ENCODE measurements around the gene ATOSA.

The ATOSA gene, protein sequence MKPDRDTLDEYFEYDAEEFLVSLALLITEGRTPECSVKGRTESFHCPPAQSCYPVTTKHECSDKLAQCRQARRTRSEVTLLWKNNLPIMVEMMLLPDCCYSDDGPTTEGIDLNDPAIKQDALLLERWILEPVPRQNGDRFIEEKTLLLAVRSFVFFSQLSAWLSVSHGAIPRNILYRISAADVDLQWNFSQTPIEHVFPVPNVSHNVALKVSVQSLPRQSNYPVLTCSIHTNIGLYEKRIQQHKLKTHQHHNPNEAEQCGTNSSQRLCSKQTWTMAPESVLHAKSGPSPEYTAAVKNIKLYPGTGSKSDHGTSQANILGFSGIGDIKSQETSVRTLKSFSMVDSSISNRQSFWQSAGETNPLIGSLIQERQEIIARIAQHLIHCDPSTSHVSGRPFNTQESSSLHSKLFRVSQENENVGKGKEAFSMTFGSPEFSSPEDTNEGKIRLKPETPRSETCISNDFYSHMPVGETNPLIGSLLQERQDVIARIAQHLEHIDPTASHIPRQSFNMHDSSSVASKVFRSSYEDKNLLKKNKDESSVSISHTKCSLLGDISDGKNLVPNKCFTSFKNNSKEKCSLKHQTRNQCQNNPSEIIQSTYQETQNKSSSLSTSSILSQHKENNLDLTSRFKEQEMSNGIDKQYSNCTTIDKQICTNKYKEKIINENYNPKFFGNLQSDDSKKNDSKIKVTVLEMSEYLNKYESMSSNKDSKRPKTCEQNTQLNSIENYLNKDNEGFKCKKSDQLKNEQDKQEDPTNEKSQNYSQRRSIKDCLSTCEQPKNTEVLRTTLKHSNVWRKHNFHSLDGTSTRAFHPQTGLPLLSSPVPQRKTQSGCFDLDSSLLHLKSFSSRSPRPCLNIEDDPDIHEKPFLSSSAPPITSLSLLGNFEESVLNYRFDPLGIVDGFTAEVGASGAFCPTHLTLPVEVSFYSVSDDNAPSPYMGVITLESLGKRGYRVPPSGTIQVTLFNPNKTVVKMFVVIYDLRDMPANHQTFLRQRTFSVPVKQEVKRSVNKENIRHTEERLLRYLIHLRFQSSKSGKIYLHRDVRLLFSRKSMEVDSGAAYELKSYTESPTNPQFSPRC

DNA sequence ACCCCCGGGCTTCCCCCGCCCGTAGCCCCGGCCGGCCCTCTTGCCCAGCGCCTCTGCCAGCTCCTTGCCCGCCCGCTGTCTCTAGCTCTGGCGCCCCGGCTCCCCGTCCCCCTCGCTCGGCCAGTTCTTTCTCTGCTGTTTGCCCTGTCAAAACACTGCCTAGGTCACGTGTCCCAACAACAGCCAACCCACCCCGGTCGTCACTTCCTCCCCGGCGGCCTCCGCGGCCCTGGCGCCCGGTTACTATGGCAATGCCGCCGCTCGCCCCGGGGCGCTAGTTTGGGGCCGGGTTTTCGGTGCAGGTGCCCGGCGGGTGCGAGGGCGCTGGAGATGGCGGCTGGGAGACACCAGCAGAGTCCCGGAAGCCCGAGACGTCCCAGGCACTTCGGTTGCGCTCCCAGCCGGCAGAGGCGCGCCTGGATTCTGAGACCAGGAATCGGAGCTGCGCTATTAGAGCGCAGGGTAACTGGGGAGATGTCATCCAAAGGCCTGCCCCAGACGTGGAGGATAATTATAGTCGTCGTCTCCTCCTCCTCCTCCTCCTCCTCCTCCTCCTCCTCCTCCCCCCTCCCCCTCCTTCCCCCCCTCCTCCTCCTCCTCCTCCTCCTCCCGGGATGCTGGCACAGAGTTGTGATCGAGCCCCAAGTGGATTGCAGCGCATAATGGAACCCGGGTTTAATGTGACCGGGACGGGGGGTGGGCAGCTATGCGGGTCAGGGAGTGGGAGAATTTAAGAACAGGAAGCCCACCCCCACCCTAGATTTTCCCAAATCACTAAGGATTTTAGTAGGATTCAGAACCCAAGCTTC lies at the start of gene ATOSA:
Gene ATOSA (minus strand): TSS at position 157 of the 809 bp plus-strand sequence. CDS start 1,367 bp downstream, outside the sequence.
- peak; percentile 88 for DNase-seq

DNA sequence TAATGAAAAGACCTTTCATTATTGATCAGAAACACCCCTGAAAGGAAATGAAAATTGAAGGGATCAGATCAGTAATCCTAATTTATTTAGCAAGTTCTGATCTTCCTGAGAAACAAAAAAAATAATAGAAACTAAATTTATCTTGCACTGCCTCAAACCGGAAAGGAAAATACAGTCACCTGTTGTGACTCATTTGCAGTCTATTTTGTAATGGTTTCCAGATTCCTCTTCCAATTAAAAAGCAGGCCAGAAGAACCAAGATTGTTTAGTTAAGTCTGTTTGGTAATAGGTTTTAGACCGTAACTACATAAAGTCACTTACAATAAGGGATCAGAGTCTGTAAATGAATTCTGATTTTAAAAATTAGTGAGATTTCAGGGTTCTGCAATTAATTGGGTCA lies 49.7 kb upstream of the ATOSA start:
- DNase-seq, result no peak

DNA sequence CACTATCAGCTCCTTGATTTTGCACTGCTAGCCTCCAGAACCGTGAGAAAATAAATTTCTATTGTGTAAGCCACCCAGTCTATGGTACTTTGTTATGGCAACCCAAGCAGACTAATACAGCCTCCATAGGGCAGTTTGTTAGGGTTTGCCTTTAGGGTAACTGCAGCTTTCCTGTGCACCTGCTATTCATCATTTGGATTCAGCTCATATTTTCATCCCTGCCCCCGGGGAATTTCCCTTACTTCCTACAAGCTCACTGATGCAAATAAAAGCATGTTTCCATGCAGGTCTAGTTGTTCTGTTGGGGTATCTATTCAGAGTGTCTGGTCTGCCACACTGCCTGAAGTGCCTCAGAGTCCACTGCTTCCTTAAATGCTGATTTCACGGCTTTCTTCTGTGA lies 48.6 kb upstream of the ATOSA start:
- no peak for DNase-seq

DNA sequence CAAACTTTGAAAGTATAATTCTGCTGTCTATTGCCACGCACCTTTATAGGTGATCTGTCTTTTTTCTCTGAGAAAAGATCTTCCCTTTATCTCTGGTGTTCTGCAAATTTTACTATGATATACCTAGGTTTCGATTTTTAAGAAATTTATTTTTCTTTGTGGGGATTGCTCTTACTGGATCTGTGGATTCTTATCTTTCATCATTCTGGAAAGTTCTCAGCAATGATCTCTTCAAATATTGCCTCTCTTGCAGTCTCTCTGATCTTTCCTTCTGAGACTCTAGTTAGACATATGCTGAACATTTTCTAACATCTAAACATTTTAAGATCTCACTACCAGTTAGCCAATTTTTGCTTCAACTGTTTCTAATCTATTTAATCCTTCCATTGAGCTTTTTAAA lies 47.0 kb upstream of the ATOSA start:
- no peak for DNase-seq

DNA sequence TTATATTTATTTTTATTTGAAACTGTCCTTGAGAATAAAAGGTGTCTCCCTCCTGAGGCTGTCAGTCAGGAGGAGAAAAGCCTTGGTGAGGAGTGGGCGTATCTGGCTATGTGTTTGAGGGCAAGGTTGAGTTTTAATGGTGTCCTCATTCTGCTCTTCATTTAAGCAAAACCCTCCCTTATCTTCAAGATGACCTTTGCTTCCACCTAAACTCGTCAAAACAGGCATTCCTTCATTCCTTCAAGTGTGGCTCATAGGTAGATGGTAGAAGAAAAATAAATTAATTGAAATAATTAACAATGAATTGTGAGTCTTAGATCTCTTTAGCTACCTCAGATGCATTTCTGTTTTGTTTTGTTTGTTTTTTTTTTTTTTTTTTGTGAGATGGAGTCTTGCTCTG lies 39.4 kb upstream of the ATOSA start:
- no peak for DNase-seq

DNA sequence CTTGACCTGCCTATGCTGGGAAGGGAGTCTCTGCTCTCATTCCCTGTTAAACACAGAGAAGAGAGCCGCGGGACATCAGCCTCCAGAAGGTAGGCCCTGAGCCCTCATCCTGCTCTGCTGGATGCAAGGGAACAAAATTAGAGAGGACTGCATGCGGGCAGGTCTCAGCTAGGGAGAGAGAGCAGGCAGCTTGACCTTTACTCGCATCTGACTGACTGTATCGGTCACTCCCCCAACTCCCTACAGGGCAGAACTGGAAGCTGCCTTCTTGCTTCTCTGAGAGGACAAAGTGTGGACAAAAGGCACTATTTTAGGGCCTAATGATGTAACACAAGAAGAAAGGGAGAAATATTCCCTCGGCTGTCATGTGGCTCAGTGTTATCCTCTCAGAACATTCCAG lies 38.7 kb upstream of the ATOSA start:
- no peak for DNase-seq

DNA sequence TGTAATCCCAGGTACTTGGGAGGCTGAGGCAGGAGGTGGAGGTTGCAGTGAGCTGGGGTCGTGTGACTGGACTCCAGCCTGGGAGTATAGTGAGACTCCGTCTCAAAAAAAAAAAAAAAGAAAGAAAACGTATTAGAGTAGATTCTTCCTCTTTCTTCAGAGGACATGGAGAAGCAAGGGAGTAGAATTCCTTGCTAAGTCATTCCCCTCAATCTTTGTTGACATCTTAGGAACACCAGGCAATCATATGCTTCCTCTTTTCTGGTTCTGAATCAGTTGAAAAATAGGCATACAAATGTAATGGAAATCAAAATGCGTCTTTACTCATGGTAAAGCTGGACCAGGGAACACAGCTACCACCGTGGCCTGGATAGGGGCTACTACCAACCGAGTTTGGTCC lies 38.3 kb upstream of the ATOSA start:
- DNase-seq, result peak; percentile 16

DNA sequence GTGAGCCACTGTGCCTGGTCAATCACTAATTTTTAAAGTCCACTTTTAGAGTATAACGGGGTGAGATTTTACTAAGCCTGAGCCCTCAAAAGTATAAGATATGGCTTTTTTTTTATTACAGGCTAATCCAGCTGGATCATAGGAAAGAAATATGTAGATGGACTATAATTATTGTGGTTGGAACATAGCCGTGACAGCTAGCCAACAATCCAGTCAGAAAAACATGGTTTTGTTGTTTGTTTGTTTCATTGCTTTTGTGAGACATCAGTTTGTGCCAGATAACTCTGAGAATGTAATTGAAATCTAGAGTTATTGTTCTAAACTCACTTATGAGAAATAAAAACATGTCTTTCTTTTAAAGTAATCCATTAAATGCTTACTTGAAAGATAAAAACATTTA lies 37.3 kb upstream of the ATOSA start:
- DNase-seq, result no peak

DNA sequence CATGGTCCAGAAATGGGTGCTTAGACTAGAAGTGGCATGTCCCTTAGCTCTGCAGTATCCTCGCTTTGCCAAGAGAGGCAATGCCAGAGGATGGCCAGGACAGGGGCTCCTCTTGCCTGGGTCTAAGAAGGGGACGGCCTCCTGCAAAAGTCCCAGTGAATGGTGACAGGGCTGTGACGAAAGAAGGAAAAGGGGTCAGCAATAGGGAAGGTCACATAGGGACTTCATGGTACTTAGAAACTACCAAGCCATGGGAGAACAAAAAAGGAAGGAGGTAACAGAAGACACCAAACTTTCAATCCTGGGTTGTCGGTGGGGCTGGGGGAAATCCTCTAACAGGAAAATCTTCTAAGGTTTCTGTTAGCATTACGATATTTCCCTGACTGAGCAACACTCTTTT lies 36.2 kb upstream of the ATOSA start:
- DNase-seq, result no peak

DNA sequence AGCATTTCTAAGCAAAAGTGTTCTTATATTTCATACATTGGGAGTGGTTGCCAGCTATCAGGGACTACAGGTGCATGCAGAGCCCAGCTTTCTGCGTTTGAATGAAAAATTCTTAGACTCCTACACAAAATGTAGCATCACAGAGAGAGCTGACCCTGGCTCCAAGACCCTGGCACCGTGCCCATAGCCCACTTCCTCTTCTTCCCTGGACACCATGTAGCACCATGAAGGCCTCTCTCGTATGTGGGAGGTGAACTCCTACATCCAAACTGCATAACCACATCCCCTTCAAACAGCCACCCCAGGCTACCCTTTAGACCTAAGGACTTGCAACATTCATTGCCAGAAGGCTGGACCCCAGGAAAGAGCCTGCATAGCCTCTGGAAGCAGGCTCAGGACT lies 35.8 kb upstream of the ATOSA start:
- peak; percentile 69 for DNase-seq

DNA sequence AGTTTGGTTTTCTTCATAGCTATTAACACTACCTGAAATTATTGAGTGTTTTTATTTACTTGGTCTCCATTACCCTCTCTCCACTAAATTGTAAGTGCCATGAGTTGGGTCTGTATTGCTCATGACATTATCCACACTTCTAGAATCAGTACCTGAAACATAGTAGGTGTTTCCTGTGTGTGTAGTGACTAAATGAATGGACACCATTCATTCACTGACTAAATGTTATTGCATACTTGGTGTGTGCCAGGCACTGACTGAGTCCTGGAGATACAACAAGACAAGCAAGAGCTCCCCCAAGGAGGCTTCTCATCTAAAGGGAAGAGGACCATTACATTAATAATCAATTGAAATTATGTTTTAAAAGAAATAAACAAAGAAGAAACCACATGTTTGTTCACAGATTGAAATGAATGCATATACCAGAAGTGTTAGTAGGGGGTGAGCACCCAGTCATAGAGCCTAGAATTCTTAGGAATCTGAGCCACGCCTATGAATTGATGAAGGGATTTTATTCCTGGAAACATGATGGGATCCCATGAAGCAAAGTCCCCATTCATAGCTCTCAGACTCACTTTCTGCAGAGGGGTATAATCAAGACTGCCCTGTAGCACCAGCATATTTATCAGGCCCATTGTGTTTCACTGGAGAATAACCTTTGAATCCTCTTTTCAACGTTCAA lies 31.7 kb upstream of the ATOSA start:
- DNase-seq, result no peak

DNA sequence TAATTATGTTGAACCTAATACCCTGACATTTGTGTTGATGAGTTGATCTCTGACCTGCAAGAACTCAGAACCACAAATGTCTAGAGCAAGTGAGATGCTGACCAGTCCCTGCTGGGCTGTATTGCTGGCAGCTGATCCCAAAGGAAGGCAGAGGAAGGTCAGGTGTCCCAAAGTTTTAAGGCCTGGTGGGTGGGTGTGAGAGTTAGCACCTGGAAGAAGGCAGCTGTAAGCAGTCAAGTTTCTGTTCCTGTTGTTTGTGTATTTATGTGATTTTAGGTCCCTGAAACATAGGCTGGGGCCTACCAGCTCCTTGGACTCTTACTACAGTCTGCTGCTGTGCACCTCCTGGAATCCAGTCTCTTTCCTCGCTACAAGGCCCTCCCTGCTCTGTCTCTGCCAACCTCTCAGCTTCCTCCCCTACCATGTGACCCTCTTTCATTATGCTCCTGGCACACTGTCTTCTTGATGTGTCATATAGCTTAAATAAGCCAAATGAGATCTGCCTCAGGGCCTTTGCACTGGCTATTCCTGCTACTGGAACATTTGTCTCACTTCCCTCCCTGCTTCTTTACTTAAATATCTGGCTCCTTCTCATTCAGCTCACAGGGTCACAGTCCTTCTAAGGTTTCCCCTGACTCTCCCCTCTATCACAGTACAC lies 31.0 kb upstream of the ATOSA start:
- DNase-seq, result no peak

DNA sequence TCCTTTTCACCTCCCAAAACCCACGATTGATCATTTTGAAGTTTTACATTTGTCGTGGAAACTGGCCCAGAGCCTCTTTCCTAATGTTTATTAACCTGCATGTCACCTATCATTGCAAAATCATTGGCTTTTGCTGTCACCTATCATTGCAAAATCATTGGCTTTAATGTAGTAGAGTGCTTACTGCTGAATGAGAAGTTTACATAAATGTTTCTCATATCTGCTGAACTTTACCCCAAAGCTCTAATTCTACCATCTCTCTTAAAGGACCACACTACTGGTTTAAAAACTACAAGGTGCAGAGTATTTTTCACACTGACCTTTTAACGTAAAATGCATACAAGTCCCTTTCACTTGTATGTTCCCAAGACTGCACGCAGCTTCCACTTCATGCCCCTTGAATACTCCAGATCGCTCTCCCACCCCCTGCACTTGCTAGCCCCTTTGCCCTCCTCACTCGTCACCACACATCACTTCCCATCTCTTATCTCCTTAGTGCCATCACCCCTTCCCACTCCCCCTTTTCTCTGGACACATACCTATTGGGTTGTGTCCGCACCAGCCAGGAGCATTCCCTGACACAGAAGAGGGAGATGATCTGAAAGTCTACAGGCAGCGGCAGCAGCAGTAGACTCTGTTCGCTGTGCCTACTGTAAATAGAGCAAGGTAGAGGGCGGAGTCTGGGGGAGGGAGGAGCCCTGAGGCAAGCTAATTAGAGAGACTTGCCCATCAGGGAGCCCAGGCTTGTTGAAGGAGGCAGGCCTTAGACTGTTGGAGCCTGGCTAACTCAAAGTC lies 30.2 kb upstream of the ATOSA start:
- DNase-seq, result no peak

DNA sequence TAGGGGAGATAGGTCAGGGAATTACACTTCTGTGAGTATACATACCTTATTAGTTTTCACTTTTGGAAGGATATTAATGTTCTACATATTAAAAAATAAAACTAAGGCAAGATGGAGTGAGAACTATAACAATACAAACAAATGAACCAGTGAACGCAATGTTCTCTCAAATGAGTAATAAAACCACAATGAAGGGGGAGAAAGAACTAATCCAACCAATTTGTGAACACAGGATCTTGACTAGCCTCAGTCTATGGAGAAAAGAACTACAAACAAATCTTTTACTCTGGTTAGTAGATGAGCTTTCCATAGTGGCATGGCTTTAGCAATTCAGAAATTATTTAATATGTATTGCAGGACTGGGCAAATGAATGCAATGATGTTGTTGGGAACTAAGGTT lies 26.9 kb upstream of the ATOSA start:
- DNase-seq, result no peak

DNA sequence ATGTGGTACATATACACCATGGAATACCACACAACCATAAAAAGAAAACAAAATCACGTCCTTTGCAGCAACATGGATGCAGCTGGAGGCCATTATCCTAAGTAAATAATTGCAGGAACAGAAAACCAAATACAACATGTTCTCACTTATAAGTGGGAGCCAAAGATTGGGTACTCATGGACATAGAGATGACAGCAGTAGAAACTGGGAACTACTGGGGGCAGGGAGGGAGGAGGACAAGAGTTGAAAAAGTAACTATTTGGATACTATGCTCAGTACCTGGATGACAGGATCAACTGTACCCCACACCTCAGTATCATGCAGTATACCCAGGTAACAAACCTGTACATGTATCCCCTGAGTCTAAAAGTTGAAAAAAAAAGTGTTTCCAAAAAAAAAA lies 23.2 kb upstream of the ATOSA start:
- no peak for DNase-seq

DNA sequence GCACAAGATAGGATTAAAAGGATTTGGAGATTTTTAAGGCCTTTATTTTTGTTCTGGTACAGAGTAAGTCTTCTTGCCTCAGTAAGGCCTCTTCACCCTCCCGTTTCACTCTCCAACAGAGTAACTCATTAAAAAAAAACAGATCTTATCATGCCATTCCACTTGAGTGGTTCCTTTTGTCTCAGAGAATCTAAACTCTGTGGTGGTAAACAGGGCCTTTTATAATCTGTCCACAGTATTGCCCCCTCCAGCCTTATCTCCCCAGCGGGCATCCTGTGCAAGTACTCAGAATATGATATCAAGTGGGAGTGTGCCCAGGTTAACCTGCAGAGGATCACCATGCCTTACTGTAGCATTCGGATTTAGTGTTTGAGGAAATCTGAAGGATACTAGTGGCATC lies 20.3 kb upstream of the ATOSA start:
- DNase-seq, result peak; percentile 6

DNA sequence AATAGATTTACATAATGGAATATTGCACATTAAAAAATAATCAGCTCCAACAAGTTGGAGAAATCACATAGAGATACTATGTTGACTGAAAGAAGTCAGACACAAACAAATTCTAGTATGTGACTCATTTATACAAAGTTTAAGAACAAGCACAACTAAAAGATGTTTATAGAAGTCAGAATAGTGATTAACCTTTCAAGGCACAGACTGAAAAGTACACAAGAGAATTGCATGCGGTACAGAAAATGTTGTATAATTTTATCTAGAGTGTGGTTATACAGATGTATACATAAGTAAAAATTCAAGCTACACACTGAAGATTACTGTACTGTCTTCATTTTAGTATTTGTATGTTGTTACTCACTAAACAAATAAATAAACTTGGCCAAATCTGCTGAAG lies 19.3 kb upstream of the ATOSA start:
- no peak for DNase-seq

DNA sequence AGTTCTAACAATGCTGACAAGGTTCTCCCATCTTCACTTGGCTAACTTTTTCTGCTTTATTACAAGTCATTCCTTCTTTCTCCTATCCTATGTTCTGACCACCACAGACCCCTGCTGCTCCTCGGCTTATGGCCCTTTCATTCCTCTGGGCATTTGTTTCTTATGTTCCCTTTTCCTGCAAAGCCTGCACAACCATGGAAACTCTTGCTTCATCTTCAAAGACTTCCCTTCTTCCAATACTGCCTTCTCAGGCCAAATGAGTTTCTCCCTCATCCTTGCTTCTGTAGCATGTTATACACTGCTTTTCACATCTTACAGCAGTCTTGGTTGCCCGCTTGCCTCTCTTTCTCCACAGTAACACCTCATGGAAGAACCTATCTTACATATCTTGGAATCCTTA lies 17.9 kb upstream of the ATOSA start:
- DNase-seq, result no peak

DNA sequence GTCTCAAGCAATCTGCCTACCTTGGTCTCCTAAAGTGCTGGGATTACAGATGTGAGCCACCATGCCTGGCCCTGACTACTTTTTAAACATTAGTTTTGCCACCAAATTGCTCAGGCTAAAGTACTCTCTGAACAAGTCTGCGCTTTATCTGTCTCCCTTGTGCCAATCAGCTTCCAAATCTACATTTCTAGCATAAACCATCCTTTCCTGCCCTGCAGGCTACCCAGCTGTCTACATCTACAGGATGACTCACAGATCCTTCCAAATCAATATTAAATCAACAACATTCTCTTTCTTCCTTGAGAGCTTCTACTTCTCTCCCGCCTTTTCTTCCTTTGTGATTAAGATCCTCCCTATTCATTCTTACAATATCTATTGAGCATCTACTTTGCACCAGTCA lies 16.0 kb upstream of the ATOSA start:
- DNase-seq, result no peak

DNA sequence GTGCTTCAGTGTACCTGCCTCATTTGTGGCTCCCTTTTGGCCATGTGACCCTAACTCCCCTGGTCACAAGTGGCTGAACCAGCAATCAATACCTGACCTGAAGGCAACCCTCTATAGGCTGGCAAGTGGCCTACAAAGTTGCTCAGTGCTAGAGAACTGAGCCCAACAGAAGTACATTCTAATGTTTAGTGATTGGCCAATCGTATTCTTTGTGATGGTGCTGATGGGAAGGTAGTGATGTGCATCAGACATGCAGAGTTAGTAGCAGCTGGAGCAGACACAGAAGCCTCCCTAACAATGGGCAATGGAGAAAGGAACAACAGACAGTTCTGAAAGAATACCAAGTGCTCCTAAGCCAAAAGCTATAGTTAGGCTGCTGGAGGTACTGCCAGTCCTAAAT lies 10.4 kb upstream of the ATOSA start:
- no peak for DNase-seq

DNA sequence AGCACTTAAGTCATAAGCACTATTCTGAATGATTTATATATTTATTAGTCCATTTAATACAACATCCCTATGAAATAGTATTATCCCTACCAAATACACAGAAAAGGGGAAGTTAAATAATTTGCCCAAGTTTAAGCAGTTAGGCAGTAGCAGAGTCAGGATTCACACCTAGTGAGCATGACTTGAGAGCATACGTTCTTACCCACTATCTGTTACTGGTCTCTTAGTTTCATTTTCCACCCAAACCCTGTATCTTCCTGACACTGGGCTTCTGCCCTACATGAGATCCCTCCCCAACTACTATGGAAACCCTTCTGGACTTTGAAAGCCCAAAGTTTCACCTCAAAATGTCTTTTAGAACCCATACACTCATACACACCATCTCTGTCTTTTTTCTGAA lies 4.4 kb upstream of the ATOSA start:
- peak; percentile 81 for DNase-seq
